ENCODE measurements around the gene MCM9. TPM values are rescaled to one million over a fixed set of nuclear protein-coding genes. Genes with fewer than 3 reads are reported as not detected.

The MCM9 gene
- total RNA-seq, 1 donor from 2014 or later: 37.0 TPM

- no peak for TF ChIP-seq CTCF (IDR thresholded peaks at IDR 0.05)
- ChIA-PET CTCF (no interaction called here), POLR2A (no interaction called here)
- ATAC-seq (ENCODE audit: low read depth) (no peak), DNase-seq (no peak)
- no peak overlapping the region for H3K27ac Mint-ChIP-seq
- peaks cover 37% of the 10 kb centered on the region for H3K4me1 Mint-ChIP-seq
- intact Hi-C loops (cut with micrococcal nuclease): no loop called here
- H3K36me3 Mint-ChIP-seq (ENCODE audit: low read depth): peaks cover 15% of the 10 kb centered on the region
- H3K9me3 Mint-ChIP-seq: no peaks in the 10 kb centered on the region
- H3K27me3 Mint-ChIP-seq: no peaks in the 10 kb centered on the region
- H3K4me3 Mint-ChIP-seq: no peak overlapping the region
These were observed 58.1 kb downstream of the MCM9 start for GRCh38 chr6:118876814-118877213.

- peaks cover 17% of the 10 kb centered on the region for H3K36me3 Mint-ChIP-seq (ENCODE audit: low read depth)
- no peak for ATAC-seq (ENCODE audit: low read depth)
- no peak for DNase-seq
- no peaks in the 10 kb centered on the region for H3K9me3 Mint-ChIP-seq
- H3K4me1 Mint-ChIP-seq: peaks cover 34% of the 10 kb centered on the region
- intact Hi-C loops (cut with micrococcal nuclease): no loop called here
- ChIA-PET POLR2A (no interaction called here), CTCF (no interaction called here)
- H3K27ac Mint-ChIP-seq: no peak overlapping the region
- no peaks in the 10 kb centered on the region for H3K27me3 Mint-ChIP-seq
- no peak overlapping the region for H3K4me3 Mint-ChIP-seq
- no peak for TF ChIP-seq CTCF (IDR thresholded peaks at IDR 0.05)
These were observed 58.8 kb downstream of the MCM9 start for GRCh38 chr6:118876198-118876597.

GRCh38 chr6:118875672-118876071 is 59.3 kb downstream of the MCM9 start:
- Mint-ChIP-seq H3K9me3 (no peaks in the 10 kb centered on the region), H3K27me3 (no peaks in the 10 kb centered on the region), H3K27ac (no peak overlapping the region), H3K4me1 (peaks cover 30% of the 10 kb centered on the region), H3K4me3 (no peak overlapping the region), H3K36me3 (ENCODE audit: low read depth) (peaks cover 22% of the 10 kb centered on the region)
- ChIA-PET CTCF (interaction anchor here (0.7 kb wide), 1 partner anchor 14 kb away, joined by 3 read pairs; no protein-coding TSS in a partner anchor), POLR2A (no interaction called here)
- intact Hi-C loops (cut with micrococcal nuclease): no loop called here
- no peak for TF ChIP-seq CTCF (IDR thresholded peaks at IDR 0.05)
- ATAC-seq (ENCODE audit: low read depth) (no peak), DNase-seq (no peak)

- Mint-ChIP-seq H3K27ac (no peak overlapping the region), H3K4me3 (no peak overlapping the region), H3K36me3 (ENCODE audit: low read depth) (peaks cover 30% of the 10 kb centered on the region), H3K4me1 (peaks cover 28% of the 10 kb centered on the region), H3K27me3 (no peaks in the 10 kb centered on the region), H3K9me3 (peaks cover 12% of the 10 kb centered on the region)
- TF ChIP-seq CTCF (IDR thresholded peaks at IDR 0.05): no peak
- ATAC-seq (ENCODE audit: low read depth): no peak
- POLR2A ChIA-PET: interaction anchor here (0.8 kb wide), 1 partner anchor 11 kb away, joined by 5 read pairs; no protein-coding TSS in a partner anchor
- DNase-seq: no peak
- intact Hi-C loops (cut with micrococcal nuclease): no loop called here
- CTCF ChIA-PET: no interaction called here
These were observed 61.7 kb downstream of the MCM9 start for GRCh38 chr6:118873239-118873638.

- ATAC-seq (ENCODE audit: low read depth) (no peak), DNase-seq (no peak)
- ChIA-PET POLR2A (interaction anchor here (0.8 kb wide), 1 partner anchor 12 kb away, joined by 5 read pairs; no protein-coding TSS in a partner anchor), CTCF (no interaction called here)
- Mint-ChIP-seq H3K4me3 (no peak overlapping the region), H3K9me3 (peaks cover 12% of the 10 kb centered on the region), H3K27ac (no peak overlapping the region), H3K4me1 (peaks cover 26% of the 10 kb centered on the region), H3K27me3 (no peaks in the 10 kb centered on the region), H3K36me3 (ENCODE audit: low read depth) (peaks cover 30% of the 10 kb centered on the region)
- intact Hi-C loops (cut with micrococcal nuclease): no loop called here
- no peak for TF ChIP-seq CTCF (IDR thresholded peaks at IDR 0.05)
These were observed 62.2 kb downstream of the MCM9 start for GRCh38 chr6:118872726-118873125.
